HEK293T (cell line): ENCODE data around the gene DENR.

Experiments used
- ARNT ChIP-seq: fragments of 450-650 bp; IDR thresholded peaks from 2 replicates; pipeline ENCODE4 v1.6.1; 2017; ENCODE audit warnings: mild to moderate bottlenecking
- BHLHE40 ChIP-seq: fragments of 450-650 bp; IDR thresholded peaks from 2 replicates; pipeline ENCODE4 v1.6.1; 2016; ENCODE audit warnings: mild to moderate bottlenecking, moderate library complexity, borderline replicate concordance
- ELF4 ChIP-seq: fragments of 450-650 bp; IDR thresholded peaks from 2 replicates; pipeline ENCODE4 v1.6.1; 2017; ENCODE audit warnings: antibody characterized with exemption
- FOXM1 ChIP-seq: fragments of 450-650 bp; IDR thresholded peaks from 2 replicates; pipeline ENCODE4 v1.6.1; 2017; ENCODE audit warnings: mild to moderate bottlenecking, borderline replicate concordance
- TARDBP ChIP-seq: fragments of 450-650 bp; IDR thresholded peaks from 2 replicates; pipeline ENCODE4 v1.6.1; 2016

DNA sequence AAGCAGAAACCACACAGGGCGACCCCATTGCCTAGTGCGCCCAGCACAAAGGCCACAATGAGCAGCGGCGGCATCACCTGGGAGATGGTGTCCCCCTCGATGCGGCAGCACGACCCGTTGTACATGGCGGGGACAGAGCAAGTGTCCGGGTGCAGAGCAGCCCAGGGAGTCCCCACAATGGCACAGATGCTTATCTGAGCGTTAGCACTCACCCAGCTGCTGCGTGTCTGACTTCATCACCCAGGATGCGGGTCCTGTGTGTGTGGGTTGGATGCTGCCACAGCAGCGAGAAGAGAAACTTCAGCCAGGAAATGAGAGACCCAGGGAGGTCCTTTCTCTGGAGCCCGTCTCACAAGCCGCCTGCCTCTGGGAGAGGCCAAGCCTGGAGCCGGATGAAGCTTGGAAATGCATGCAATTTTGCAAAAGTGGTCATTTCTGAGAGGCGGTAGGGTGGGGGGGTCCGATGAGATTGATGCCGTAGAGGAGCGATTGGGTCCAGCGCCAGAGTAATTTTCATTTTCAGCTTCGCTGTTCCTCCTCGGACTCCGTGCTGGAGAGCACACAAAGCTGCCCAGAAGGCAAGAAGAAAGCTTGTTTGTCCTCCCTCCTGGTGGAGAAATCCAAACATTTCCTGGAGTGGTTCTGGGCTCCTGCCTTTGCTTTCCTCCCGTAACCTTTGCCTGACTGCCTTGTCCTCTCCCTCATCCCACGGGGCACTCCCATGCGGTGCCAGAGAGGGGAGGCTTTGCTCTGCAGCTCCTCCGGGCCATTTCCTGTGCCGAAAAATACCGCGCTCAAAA lies 22.2 kb upstream of the DENR start, which contains the start of gene HCAR1:
- TF ChIP-seq ELF4 (no peak), BHLHE40 (no peak), TARDBP (no peak), FOXM1 (no peak), ARNT (no peak)
